ENCODE results near the gene MAPT. TPM values are rescaled to one million over a fixed set of nuclear protein-coding genes. Genes with fewer than 3 reads are reported as not detected.

The MAPT gene
- total RNA-seq, 1 donor from 2014 or later = 0.18 TPM

- ChIA-PET CTCF (interaction anchor here (0.9 kb wide), 1 partner anchor 12 kb away, joined by 4 read pairs; no protein-coding TSS in a partner anchor), POLR2A (no interaction called here)
Measured at GRCh38 chr17:45863857-45864654, 30.3 kb upstream of the MAPT start.

DNA sequence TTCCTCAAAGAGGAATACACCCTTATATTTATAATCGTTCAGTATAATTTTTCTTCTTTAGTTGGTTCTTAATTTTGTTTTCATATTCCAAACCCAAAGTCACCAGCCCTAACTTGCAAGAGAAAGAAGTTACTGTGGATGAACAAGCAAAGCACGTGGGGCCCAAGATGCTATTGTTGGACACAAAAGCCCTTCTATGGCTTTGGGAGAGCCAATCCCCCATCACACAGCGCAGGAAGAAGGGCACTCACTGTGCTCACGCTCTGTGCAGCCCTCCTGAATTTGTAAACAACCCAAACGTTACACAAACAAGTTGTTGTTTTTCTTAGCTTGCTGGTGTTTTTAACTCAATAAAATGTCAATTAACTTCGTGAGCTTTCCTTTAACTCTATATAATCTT lies 27.2 kb upstream of the MAPT start:
- TF ChIP-seq, protein P1, sequence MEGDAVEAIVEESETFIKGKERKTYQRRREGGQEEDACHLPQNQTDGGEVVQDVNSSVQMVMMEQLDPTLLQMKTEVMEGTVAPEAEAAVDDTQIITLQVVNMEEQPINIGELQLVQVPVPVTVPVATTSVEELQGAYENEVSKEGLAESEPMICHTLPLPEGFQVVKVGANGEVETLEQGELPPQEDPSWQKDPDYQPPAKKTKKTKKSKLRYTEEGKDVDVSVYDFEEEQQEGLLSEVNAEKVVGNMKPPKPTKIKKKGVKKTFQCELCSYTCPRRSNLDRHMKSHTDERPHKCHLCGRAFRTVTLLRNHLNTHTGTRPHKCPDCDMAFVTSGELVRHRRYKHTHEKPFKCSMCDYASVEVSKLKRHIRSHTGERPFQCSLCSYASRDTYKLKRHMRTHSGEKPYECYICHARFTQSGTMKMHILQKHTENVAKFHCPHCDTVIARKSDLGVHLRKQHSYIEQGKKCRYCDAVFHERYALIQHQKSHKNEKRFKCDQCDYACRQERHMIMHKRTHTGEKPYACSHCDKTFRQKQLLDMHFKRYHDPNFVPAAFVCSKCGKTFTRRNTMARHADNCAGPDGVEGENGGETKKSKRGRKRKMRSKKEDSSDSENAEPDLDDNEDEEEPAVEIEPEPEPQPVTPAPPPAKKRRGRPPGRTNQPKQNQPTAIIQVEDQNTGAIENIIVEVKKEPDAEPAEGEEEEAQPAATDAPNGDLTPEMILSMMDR (IDR thresholded peaks at IDR 0.05) = no peak
- CTCF ChIA-PET = no interaction called here
- Mint-ChIP-seq H3K36me3 (ENCODE audit: low read depth) (no peaks in the 10 kb centered on the region), H3K4me3 (no peak overlapping the region), H3K4me1 (no peaks in the 10 kb centered on the region), H3K27ac (no peak overlapping the region), H3K9me3 (peaks cover 2% of the 10 kb centered on the region), H3K27me3 (peaks cover 47% of the 10 kb centered on the region)
- DNase-seq (no peak), ATAC-seq (ENCODE audit: low read depth) (no peak)
- intact Hi-C loops (cut with micrococcal nuclease) = no loop called here
- POLR2A ChIA-PET = no interaction called here

More at GRCh38 chr17:45863857-45864654, 30.3 kb upstream of the MAPT start:
- Mint-ChIP-seq H3K27me3 (peaks cover 43% of the 10 kb centered on the region), H3K36me3 (ENCODE audit: low read depth) (no peaks in the 10 kb centered on the region), H3K4me3 (no peak overlapping the region), H3K4me1 (no peaks in the 10 kb centered on the region), H3K27ac (no peak overlapping the region), H3K9me3 (peaks cover 3% of the 10 kb centered on the region)
- ATAC-seq (ENCODE audit: low read depth) (no peak), DNase-seq (no peak)
- TF ChIP-seq, protein P1 (IDR thresholded peaks at IDR 0.05) = no peak
- intact Hi-C loops (cut with micrococcal nuclease) = no loop called here

DNA sequence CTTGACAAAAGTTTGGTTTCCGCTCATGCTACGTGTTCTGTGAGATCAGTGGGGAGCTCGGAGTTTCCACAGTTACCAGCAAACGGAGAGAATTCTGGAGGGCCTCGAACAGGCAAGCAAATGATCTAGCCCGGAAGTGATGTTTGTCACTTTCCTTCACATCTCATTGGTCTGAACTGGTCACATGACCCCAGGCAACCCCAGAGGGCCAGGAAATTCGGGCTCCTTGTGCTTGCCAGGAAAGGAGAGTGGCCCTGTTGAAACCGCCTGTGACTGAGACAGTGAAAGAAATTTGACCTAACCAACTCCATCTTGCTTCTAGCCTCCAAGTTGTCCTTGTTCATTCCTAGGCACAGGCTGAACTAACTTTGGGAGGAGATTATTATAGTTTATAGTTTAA lies 26.7 kb upstream of the MAPT start:
- H3K4me1 Mint-ChIP-seq = no peaks in the 10 kb centered on the region
- intact Hi-C loops (cut with micrococcal nuclease) = no loop called here
- H3K9me3 Mint-ChIP-seq = no peaks in the 10 kb centered on the region
- H3K36me3 Mint-ChIP-seq (ENCODE audit: low read depth) = no peaks in the 10 kb centered on the region
- TF ChIP-seq, protein P1 (IDR thresholded peaks at IDR 0.05) = no peak
- H3K27ac Mint-ChIP-seq = no peak overlapping the region
- H3K27me3 Mint-ChIP-seq = peaks cover 43% of the 10 kb centered on the region
- DNase-seq (no peak), ATAC-seq (ENCODE audit: low read depth) (no peak)
- H3K4me3 Mint-ChIP-seq = no peak overlapping the region
- ChIA-PET POLR2A (no interaction called here), CTCF (interaction anchor here (0.6 kb wide), 1 partner anchor 11 kb away, joined by 3 read pairs; no protein-coding TSS in a partner anchor)

DNA sequence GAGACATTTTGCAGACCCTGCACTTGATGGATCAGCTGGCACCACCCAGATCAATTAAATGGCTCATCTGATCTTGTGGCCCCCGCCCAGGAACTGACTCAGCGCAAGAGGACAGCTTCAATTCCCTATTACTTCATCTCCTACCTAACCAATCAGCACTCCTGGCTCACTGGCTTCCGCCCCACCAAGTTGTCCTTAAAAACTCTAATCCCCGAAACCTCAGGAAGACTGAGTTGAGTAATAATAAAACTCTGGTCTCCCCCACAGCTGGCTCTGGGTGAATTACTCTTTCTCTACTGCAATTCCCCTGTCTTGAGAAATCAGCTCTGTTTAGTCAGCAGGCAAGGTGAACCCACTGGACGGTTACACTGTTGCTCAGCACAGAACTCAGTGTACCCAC lies 26.1 kb upstream of the MAPT start:
- Mint-ChIP-seq H3K36me3 (ENCODE audit: low read depth) (no peaks in the 10 kb centered on the region), H3K27me3 (peaks cover 41% of the 10 kb centered on the region), H3K9me3 (no peaks in the 10 kb centered on the region), H3K4me1 (no peaks in the 10 kb centered on the region), H3K27ac (no peak overlapping the region), H3K4me3 (no peak overlapping the region)
- DNase-seq (no peak), ATAC-seq (ENCODE audit: low read depth) (no peak)
- intact Hi-C loops (cut with micrococcal nuclease) = no loop called here
- CTCF ChIA-PET = no interaction called here
- TF ChIP-seq, protein P1 (IDR thresholded peaks at IDR 0.05) = no peak
- POLR2A ChIA-PET = no interaction called here

DNA sequence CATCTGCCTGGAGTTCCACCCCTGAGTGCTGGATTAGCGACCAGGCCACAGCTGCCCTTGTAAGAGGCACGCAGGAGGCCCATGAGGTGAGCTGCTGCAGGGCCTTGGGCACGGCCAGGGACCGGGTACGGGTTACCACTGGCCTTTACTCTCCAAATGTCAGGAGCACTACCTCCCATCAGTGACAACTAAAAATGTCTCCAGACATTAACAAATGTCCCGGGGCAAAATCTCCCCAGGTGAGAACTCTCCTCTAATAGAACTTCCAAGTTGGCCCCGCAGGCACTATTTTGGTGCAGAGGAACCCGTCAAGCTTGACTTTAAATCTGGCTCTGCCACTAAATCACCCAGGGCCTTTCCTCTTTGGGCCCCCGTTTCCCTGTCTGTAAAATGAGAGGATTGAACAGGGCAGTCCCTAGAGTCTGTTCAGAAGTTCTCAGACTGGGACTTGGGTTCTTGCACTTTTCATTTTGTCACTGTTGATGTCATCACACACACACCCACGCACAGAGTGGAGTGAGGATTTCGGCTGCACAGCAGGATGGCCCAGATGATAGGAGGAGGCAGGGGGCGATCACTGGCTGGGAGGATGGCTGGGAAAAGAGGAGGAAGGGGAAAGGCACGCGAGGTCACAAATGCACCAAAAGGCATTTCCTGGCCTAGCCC lies 24.5 kb upstream of the MAPT start:
- POLR2A ChIA-PET = no interaction called here
- Mint-ChIP-seq H3K4me1 (peaks cover 4% of the 10 kb centered on the region), H3K36me3 (ENCODE audit: low read depth) (no peaks in the 10 kb centered on the region), H3K9me3 (no peaks in the 10 kb centered on the region), H3K27ac (no peak overlapping the region), H3K27me3 (peaks cover 32% of the 10 kb centered on the region), H3K4me3 (no peak overlapping the region)
- CTCF ChIA-PET = no interaction called here
- ATAC-seq (ENCODE audit: low read depth) (no peak), DNase-seq (no peak)
- TF ChIP-seq, protein P1 (IDR thresholded peaks at IDR 0.05) = no peak
- intact Hi-C loops (cut with micrococcal nuclease) = no loop called here

Measured in activated B cell treated with CpG ODN at 0.5 μM for 24 hours (primary cell).